CD4-positive, alpha-beta T cell treated with Interleukin-15 for 4 hours (primary cell): ENCODE measurements around the gene TMEM231.
"Not testable (repeated sequence)": the region's sequence is repeated elsewhere in the genome, so short reads cannot be mapped to it uniquely, and the experiment has no call there.

Source experiments
- DNase-seq: peaks from one replicate; pipeline ENCODE4 v3.0.0-alpha.2; 2020; ENCODE audit warnings: low spot score

TMEM231 gene, protein sequence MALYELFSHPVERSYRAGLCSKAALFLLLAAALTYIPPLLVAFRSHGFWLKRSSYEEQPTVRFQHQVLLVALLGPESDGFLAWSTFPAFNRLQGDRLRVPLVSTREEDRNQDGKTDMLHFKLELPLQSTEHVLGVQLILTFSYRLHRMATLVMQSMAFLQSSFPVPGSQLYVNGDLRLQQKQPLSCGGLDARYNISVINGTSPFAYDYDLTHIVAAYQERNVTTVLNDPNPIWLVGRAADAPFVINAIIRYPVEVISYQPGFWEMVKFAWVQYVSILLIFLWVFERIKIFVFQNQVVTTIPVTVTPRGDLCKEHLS

DNA sequence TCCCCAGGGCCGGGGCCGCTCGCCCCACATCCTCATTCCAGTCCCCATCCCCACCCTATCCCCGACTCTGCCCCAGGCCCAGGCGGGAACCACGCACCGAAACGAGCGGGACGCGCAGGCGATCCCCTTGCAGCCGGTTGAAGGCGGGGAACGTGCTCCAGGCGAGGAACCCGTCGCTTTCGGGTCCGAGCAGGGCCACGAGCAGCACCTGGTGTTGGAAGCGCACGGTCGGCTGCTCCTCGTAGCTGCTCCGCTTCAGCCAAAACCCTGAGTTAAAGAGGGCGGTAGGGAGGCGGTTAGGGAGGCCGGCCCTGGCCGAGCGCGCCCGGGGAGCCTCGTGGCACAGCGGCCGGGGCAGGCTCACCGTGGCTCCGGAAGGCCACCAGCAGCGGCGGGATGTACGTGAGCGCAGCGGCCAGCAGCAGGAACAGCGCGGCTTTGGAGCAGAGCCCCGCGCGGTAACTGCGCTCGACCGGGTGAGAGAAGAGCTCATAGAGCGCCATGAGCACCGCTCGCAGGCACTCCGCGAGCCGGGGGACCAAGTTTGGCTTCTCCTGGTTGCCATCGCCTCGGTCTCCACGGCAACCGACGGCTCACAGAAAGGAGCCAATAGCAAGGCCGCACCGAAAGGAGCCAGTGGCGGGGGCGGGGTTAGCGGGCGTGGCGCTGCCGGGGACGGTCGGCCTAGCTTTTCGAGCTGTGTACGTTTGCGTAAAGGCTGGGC lies at the start of gene TMEM231:
TMEM231 (minus strand) TSS at position 546 of the 724 bp plus-strand sequence; CDS start at position 503, 43 bp downstream.
- peak; percentile 97 for DNase-seq

DNA sequence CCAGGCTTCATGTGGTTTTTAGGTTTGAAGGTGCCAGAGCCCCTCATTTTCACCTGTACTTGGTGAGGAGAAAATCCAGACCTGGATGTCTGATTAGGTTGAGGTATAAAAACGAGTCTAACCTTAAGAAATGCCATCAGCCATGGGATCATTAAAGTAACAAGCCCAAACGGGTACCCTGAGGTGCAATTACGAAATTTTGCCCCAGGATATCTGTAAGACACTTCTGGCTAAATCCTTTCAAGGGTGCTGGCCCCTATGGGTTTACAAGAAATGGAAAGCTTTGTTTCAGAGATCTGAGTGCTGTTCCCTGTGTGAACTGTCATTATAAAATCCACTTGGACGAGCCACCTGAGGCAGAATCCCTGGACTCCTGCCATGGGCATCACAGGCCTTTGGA lies 47.2 kb upstream of the TMEM231 start:
- DNase-seq = no peak

DNA sequence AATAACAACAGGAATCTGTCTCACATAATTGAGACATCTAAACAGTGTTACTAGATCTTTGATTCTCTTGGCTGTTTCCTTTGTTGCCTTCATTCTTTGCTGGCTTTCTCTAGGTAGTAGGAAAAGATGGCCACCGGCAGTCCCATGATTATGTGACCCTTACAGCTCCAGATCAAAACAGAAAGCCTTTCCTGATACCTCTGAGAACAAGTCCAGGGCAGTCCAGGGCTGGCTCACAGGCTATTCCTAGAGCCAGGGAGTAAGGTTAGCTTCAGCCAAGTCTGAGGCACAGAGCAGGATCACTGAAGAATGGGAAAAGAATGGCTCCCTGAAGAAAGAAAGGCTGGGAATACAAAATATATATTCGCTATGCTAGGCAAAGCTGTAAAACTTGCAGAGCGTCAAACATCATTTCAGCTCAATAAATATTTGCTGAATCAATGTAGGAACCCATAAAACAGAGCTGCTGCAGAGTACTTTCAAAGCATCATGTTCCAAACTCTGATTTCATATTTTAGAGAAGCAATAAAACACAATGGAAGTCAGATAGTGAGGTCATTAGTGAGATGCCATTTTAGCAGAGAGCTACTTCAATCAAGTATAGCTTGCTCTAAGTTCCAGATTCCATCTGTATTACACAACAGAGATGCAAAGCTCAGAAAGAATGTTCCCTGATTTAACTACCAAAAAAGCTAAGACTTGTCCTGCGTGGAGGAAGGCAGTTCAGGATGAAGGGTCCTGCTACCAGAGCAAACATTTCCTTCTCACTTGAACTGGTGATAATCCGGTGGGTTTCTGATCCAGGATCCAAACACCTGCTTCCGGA lies 43.6 kb upstream of the TMEM231 start:
- DNase-seq = no peak

DNA sequence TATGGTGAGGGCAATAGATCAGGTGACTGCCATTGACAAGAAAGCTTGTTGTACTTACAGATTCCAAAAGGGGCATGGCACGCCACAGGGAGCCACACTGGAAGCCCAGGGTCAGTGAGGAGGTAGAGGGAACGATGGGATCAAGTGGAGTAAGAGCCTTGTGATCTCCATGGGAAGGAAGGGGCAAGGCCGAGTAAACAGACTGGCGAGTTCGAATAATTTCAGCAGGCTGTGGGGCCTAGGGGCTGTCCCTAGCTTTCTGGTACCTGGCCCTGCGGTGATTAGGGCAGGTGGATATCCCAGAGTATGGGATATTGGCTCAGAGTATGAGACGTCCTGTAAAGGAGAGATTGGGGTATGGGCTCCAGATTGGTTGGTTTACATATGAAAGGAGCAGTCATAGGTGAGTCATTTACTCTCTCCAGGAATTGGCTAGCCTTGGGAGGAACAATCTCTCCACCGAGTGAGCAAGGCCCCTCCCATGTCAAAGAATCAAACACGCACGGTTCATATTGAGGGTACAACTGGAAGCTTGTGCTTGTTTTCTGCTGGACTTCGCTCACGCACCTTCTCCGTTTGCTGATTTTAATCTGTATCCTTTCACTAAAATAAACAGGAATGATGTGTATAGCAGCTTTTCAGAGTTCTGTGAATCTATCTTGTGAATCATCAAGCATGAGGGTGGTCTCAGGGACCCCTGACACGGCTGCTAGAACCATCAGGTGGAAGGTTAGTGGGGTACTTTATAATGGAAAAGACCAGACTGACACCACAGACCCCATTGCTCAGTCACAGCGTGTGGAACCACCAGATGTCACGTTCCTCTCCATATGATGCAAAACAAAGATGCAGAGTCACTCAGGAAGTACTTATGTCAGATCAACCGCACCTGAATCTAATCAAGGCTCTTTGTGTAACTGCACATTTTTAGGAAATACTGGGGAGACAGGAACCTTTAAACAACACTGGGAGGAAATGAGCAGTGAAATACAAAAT lies 38.1 kb upstream of the TMEM231 start:
- DNase-seq = no peak

- no peak for DNase-seq
Observed at GRCh38 chr16:75593308-75593707, 37.3 kb upstream of the TMEM231 start.

- DNase-seq = not testable (repeated sequence)
Observed at GRCh38 chr16:75591927-75592326, 35.9 kb upstream of the TMEM231 start.

DNA sequence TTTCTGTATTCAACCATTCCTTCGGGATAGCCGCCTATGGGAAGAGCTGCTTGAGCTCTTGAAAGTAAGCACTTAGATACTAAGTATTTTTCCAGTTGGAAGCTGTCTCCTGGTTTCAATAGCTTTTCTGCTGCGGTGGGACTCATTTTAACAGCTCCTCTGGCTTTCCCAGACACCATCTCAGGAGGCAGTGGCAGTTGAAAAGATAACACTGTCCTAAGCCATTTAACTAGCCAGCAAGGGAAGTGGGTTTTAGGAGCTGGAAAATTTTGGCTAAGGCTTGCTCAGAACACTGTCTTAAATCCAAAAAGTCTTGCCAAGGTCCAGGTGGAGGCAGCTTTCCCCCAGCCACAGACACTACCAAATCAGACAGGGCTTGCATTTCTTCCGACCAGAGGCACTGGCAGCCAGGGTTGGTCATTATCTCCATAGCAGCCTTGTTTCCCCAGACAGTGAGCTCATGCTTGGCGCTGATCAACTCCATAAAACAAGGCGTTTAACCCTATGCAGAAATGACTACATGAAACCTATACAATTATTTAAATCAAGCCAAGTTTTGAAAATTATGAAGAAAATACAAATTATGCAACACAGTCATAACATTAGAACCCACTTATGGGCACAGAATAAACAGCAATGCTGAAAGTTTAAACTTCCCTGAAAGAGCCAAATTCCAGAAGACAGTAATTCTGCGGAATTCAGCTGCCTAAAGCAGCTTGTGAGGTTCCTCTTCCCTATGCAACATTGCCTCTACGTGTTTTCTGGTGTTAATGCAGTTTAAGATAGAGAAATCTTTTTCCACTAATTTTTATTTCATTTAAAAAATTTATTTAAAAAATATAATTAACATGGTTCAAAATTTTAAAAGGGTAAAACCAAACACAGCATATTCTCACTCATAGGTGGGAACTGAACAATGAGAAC lies 35.1 kb upstream of the TMEM231 start:
- DNase-seq = no peak

DNA sequence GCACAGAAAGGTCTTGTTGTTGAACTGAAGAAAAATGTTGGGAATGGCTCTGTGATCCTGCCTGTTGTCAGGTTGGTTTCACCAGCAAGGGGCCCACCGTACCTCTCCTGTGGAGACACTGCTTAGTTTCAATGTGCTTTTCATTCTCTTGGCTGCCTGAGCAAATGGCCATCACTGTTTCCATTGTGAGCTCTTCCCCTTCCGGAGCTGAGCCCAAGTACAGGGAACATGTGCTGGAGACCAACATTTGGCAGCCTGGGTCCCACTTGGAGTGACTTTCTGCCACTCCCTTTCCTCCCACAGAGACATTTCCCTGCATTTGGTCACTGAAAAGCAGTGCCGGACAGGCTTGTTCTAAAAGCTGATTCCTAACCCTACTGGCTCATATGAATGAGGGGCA lies 33.3 kb upstream of the TMEM231 start:
- no peak for DNase-seq

- no peak for DNase-seq
Observed at GRCh38 chr16:75588716-75589115, 32.7 kb upstream of the TMEM231 start.

DNA sequence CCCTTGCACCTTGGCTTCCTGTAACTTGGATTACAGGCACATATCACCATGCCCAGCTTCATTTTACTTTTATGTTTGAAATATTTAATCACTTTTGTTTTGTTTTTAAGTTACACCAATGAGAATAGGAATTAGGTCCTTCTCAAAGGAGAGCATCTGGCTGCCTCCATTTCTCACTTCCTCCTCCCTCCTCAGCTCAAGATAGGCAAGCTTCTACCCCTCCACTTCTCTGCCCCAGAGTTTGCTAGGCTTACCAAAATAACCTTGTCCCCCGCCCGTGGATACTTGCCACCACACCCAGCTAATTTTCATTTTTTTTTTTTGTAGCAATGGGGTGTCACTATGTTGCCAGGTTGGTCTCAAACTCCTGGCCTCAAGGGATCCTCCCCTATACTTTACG lies 28.1 kb upstream of the TMEM231 start:
- no peak for DNase-seq

DNA sequence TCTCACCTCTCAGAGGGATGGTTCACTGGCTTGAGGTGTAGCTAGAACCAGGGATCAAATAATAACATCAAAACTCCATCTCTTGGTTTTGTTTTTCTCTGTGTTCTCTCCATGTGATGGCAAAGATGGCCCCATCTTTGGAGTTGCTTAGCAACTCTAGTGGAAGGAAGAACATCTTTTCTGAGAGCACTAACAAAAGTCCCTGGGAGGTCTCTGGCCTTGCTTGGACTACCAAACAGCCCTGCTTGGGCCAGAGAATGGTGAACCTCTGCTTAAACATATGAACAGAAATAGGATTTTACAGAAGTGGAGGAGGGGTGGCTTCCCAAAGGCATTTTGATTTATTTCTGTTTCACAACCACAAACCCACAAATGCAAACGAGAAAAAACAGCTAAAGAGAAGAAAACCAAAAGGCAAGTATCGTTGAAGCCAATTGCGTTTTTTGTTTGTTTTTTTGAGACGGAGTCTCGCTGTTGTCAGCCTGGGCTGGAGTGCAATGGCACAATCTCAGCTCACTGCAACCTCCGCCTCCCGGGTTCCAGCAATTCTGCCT lies 23.3 kb upstream of the TMEM231 start:
- no peak for DNase-seq

GRCh38 chr16:75578725-75579124 lies 22.7 kb upstream of the TMEM231 start:
- no peak for DNase-seq

DNA sequence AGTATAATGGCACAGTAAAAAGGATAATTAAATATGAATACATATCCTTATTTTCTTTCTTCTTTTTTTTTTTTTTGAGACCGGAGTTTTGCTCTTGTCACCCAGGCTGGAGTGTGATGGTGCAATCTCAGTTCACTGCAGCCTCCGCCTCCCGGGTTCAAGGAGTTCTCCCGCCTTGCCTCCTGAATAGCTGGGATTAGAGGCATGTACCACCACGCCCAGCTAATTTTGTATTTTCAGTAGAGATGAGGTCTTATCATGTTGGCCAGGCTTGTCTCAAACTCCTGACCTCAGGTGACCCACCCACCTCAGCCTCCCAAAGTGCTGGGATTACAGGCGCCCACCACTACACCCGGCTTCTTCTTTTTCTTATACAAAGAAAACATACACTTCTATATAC lies 22.2 kb upstream of the TMEM231 start:
- DNase-seq = no peak

GRCh38 chr16:75576384-75576811 lies 20.3 kb upstream of the TMEM231 start:
- no peak for DNase-seq

GRCh38 chr16:75575958-75576357 lies 19.9 kb upstream of the TMEM231 start:
- no peak for DNase-seq

DNA sequence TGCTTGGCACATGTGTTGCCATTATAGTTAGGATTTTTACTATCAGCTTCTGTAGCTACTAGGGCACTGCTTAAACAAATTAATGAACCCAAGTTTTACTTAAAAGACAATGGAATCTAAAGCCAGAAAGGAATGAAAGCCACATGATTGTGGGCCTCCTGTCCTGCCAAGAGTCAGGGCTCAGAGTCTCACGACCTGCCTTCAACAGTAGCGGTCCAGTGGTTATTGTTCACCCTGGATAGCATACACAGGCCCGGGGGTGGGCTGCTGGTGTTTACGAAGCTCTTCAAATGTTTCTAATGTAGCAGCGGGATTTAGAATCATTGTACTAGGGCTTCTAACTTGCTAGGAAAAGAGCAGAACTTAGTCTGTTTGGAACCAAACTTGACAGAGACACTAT lies 17.9 kb upstream of the TMEM231 start:
- DNase-seq = no peak

- DNase-seq = no peak
Observed at GRCh38 chr16:75572864-75573542, 17.0 kb upstream of the TMEM231 start.

DNA sequence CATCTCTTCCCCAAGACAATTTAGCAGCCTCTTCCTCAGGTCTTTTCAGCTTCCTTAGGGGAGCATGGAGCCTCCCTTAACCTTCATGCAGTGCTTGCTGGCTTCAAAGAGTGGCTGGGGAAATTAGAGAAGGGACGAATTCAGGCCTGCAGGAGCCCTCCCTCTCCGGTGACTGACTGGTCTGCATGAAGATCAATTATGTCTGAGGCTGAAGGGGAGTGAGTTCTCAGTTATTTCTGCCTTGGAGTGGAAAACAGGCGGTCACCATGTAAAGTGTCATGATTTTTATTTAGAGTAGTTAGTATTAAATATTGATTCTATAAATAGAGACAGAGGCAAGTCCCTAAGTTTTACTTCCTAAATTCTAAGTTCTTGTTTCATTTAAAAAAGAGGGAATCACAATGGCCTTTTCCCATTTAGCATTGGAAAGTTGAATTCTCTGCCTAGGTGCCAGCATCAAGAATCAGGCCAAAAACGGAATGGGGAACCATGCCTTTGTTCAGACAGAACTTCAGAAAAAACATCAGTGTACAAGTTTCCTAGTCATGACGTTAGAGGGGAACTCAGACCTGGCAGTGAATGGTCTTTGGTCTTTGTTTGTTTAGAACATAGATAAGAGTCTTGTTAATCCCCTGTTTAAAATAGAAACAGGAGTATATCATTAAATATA lies 14.5 kb upstream of the TMEM231 start:
- DNase-seq = no peak

DNA sequence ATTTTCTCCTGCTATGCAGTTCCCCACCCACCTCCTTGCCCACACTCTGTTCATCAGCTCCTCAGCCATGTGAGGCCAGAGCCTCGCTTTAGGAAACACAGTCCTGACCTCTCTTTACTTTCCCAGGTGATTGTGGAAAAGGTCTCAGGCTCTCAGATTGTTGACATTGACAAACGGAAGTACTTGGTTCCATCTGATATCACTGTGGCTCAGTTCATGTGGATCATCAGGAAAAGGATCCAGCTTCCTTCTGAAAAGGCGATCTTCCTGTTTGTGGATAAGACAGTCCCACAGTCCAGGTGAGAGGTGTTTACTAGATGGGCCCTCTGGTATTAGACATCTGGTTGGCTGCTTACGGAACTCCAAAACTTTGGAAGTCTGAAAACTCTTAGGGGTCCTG lies 11.9 kb upstream of the TMEM231 start:
- DNase-seq = no peak
